GM18951 (cell line): ENCODE measurements around the gene DYNLL2.
"Not testable (repeated sequence)": the region's sequence is repeated elsewhere in the genome, so short reads cannot be mapped to it uniquely, and the experiment has no call there.

ENCODE experiments used
- POLR2A ChIP-seq: IDR thresholded peaks from 4 replicates; pipeline ENCODE4 v1.6.1; 2011; ENCODE audit warnings: mild to moderate bottlenecking; ENCODE audit not compliant: insufficient read length, insufficient read depth; ENCODE audit errors: extremely low read depth
- in situ Hi-C: fragments of 300-500 bp; cut with MboI; formaldehyde crosslinking; loops from one replicate; pipeline ENCODE4 v1.12.0; 2022; ENCODE audit warnings: low sequenced_read_pairs, mixed read lengths, inconsistent platforms; ENCODE audit not compliant: unreplicated experiment

The DYNLL2 gene

GRCh38 chr17:58083491-58084316 is 485 bp downstream of the DYNLL2 start:
- in situ Hi-C loops = no loop called here
- no peak for TF ChIP-seq POLR2A

DNA sequence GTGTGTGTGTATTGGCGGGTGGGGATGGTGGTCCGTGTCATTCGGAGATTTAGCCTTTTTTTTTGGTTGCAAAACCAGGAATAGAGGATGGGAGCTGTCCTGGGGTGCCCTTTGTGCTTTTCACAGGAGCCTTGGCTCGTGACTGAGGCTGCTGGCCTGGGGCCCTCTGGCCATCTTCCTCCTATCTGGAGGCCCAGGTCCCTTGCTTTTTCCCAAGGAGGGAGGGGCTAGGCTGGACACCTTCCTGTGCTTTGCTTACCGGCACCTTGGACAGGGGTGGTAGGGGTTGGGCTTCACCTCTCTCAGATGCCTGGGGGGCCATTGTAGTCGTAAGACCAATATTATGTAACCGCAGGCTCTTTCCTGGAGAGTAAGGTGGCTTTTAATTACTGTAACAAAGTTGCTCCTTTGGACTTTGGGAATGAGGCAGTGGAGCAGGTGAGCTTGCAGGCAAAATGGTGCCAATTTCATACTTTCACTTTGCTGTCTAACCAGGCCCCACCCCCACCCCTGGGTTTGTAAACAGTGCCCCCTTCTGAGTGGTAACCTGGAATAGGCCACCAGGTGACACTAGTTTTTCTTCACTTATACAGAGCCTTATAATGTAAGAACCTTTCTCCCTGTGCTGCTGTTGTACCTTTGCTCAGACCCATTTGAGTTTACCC is 1.2 kb downstream of the DYNLL2 start:
- in situ Hi-C loops = no loop called here
- no peak for TF ChIP-seq POLR2A

DNA sequence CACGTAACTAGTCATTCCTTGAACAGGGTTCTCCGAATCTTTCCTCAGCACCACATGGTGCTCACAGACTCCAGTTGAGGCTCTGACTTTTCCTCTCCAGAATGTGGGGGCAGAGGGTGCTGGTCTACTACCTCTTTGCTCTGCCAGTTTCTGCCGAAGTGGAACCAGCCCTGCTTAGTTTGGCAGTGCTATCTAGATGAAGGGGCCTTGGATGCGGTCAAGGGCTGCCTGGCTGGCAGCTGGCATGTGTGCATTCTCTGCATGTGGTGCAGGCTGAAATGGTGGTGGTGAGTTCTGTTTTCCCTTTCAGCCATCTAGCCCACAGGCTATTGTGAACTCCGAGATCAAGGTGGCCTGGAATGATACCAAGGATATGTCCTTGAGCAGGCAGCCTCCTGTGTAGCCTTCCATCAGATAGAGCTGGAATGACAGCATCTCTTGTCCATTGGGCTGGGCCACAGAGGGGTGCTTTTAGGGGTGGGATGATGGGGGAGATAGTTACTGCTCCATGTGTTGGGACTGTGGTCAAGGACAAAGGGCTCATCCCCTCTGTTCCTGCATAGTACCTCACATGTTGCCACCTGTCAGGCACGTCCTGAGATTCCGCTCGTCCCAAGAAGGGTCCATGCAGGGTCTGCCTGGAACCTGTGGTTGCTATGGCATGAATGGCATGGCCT is 2.0 kb downstream of the DYNLL2 start:
- TF ChIP-seq POLR2A = no peak
- in situ Hi-C loops = no loop called here

DNA sequence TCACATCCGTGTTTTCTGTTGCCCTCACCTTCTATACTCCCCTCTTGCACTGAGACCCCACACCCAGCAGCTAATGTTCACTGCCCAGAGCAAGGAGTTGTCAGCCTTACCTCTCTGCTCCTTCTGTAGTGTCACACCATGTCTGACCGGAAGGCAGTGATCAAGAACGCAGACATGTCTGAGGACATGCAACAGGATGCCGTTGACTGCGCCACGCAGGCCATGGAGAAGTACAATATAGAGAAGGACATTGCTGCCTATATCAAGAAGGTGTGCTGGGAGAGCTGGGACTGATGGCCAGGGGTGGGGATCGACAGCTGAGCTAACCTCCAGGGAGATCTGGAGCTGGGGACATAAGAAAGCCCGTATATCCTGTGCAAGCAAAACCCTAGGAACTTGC is 3.7 kb downstream of the DYNLL2 start:
- in situ Hi-C loops = no loop called here
- TF ChIP-seq POLR2A = no peak

GRCh38 chr17:58088624-58089023 is 5.4 kb downstream of the DYNLL2 start:
- in situ Hi-C loops = no loop called here
- no peak for TF ChIP-seq POLR2A

- in situ Hi-C loops = no loop called here
Measured at GRCh38 chr17:58089111-58089510, 5.9 kb downstream of the DYNLL2 start.

GRCh38 chr17:58091024-58091567 is 7.9 kb downstream of the DYNLL2 start:
- no peak for TF ChIP-seq POLR2A

More at GRCh38 chr17:58089111-58089510, 5.9 kb downstream of the DYNLL2 start:
- no peak for TF ChIP-seq POLR2A

GRCh38 chr17:58092101-58092796 is 9.0 kb downstream of the DYNLL2 start:
- in situ Hi-C loops = no loop called here
- TF ChIP-seq POLR2A = no peak

More at GRCh38 chr17:58091024-58091567, 7.9 kb downstream of the DYNLL2 start:
- in situ Hi-C loops = no loop called here

DNA sequence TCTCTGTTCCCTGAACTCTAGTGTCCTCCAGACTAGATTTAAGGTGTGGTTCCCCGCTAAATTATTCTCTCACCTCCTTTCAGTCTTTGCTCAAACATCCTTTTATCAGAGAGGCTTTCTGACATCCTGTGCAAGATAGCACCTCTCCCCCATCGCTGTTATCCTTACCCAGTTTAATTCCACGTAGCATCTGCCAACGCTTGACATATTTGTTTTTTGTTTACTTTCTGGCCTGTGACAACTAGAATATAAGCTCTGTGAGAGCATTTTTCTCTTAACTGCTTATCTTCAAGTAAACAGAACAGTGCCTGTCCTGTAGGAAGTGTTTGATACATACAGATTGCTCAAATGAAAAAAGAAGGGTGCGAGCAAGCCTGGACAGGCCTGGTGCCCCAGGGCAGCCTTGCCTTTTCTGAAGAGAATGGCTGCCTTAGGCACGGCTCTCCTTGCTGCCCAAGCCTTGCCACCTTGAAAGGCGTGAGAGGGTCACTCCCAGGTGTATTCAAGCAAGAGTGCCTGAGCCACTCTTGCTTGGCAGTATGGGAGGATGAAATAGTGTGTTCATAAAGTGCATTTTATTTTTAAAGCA is 9.7 kb downstream of the DYNLL2 start:
- TF ChIP-seq POLR2A = no peak
- in situ Hi-C loops = no loop called here

DNA sequence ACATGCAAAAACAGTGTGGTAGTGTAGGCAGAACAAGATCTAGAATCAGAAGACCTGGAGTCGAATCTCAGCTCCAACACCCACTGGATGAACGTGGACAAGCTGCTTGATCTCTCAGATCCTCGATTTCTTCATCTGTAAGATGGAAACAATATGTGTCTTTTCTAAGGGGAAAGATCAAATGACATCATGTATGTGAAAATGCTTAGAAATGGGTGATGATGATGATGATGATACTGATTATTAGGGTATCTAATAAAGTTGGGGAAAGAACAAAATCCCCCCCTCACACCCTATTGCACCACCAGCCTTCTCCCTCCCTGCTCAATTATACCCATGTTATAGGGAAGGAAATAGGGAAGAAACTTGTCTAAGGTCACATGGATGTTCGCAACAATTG is 10.9 kb downstream of the DYNLL2 start:
- no peak for TF ChIP-seq POLR2A
- in situ Hi-C loops = no loop called here

- TF ChIP-seq POLR2A = no peak
- in situ Hi-C loops = no loop called here
Measured at GRCh38 chr17:58096892-58097291, 13.7 kb downstream of the DYNLL2 start.

DNA sequence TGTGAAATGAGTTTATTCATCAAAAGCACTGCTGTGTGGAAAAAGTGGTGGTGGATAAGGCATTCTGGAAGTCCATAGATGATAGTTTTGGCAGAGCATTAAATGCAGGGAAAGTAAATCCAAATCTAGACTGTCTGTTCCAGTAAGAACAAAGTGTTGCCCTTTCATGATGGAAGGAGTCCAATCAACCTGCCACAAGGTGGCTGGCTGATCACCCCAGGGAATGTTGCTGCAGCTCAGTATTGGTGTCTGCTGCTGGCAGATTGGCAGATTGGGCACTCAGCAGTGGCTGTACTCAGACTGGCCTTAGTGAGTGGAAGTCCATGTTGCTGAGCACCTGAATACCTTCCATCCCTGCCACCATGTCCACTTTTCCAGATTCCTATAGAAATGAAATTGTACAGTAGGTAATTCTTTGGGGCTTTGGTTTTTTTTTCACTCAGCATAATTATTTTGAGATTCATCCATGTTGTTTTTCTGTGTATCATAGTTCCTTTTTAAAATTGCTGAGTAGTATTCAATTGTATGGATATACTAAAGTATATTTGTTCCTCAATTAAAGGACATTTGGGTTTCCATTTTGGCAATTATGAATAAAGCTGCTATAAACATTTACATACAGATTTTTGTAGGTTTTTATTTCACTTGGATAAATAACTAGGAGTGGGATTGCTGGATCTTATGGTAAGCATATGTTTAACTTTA is 14.3 kb downstream of the DYNLL2 start:
- no peak for TF ChIP-seq POLR2A
- in situ Hi-C loops = no loop called here

DNA sequence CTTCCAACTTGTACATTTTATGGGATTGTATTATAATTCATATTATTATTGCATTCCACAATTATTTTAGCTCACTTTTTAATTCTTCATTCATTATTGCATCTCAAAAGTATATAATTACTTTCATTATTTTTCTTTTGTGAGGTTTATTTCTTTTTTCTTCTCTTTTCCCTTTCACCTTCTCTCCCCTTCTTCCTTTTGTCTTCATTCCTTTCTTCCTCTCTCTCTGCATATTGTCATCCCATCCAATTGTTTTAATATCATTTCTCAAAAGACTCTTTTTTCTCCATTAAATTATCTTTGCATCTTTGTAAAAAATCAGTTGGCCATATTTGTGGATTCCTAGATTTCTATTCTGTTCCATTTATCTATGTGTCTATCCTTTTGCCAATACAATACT is 17.3 kb downstream of the DYNLL2 start:
- no peak for TF ChIP-seq POLR2A
- in situ Hi-C loops = no loop called here

- in situ Hi-C loops = not testable (repeated sequence)
Measured at GRCh38 chr17:58101898-58102297, 18.7 kb downstream of the DYNLL2 start.
